GM12873 (cell line): ENCODE results near the gene FAM107A.

ENCODE experiments used
- CTCF ChIP-seq: IDR thresholded peaks from 2 replicates; pipeline ENCODE4 v1.5.1; 2012; ENCODE audit warnings: low read depth, mild to moderate bottlenecking, moderate library complexity, low read length, control low read depth; ENCODE audit not compliant: insufficient read depth; ENCODE audit errors: missing control alignments

Gene FAM107A

GRCh38 chr3:58560771-58561311 lies 16.4 kb downstream of the FAM107A start:
- TF ChIP-seq CTCF: no peak

GRCh38 chr3:58559586-58559985 lies 17.6 kb downstream of the FAM107A start:
- TF ChIP-seq CTCF: no peak

GRCh38 chr3:58557491-58557890 lies 19.7 kb downstream of the FAM107A start:
- TF ChIP-seq CTCF: no peak

GRCh38 chr3:58556761-58557221 lies 20.4 kb downstream of the FAM107A start:
- TF ChIP-seq CTCF: no peak

GRCh38 chr3:58556001-58556400 lies 21.2 kb downstream of the FAM107A start:
- no peak for TF ChIP-seq CTCF

GRCh38 chr3:58555203-58555602 lies 22.0 kb downstream of the FAM107A start:
- TF ChIP-seq CTCF: no peak

- no peak for TF ChIP-seq CTCF
Observed at GRCh38 chr3:58553003-58553402, 24.2 kb downstream of the FAM107A start.

- TF ChIP-seq CTCF: no peak
Observed at GRCh38 chr3:58551636-58552180, 25.5 kb downstream of the FAM107A start.
